K562 (cell line): ENCODE measurements around the gene GLRX. TPM values are rescaled to one million over a fixed set of nuclear protein-coding genes. Genes with fewer than 3 reads are reported as not detected.

Source experiments
- ATF7 ChIP-seq: fragments of 450-650 bp; IDR thresholded peaks from 2 replicates; pipeline ENCODE4 v1.7.1; 2014; ENCODE audit warnings: mild to moderate bottlenecking, moderate library complexity
- BDP1 ChIP-seq: IDR thresholded peaks from 3 replicates; pipeline ENCODE4 v1.6.1; 2011; ENCODE audit not compliant: insufficient read length, insufficient read depth
- CBX5 ChIP-seq: IDR thresholded peaks from 2 replicates; pipeline ENCODE4 v1.6.1; 2014; ENCODE audit warnings: low read depth, borderline replicate concordance
- CC2D1A ChIP-seq: fragments of 450-650 bp; IDR thresholded peaks from 2 replicates; pipeline ENCODE4 v1.6.1; 2017; ENCODE audit warnings: mild to moderate bottlenecking
- DPF2 ChIP-seq: fragments of 450-650 bp; IDR thresholded peaks from 2 replicates; pipeline ENCODE4 v1.6.1; 2016
- HMG20A ChIP-seq: fragments of 450-650 bp; formaldehyde crosslinking; conservative IDR thresholded peaks from 2 replicates; pipeline ENCODE4 v1.4.0; 2020; ENCODE audit warnings: mild to moderate bottlenecking, mixed read lengths
- KLF1 ChIP-seq: fragments of 450-650 bp; IDR thresholded peaks from 2 replicates; pipeline ENCODE4 v1.6.1; 2016; ENCODE audit warnings: missing genetic modification characterization, missing compliant biosample characterization
- MCM2 ChIP-seq: fragments of 450-650 bp; IDR thresholded peaks from 2 replicates; pipeline ENCODE4 v1.6.1; 2017; ENCODE audit warnings: low read depth, mild to moderate bottlenecking
- MEIS2 ChIP-seq: fragments of 450-650 bp; IDR thresholded peaks from 2 replicates; pipeline ENCODE4 v1.6.1; 2014; ENCODE audit warnings: mild to moderate bottlenecking; ENCODE audit not compliant: partially characterized antibody
- MTA1 ChIP-seq: fragments of 450-650 bp; IDR thresholded peaks from 2 replicates; pipeline ENCODE4 v1.6.1; 2017; ENCODE audit warnings: borderline replicate concordance
- NCOR1 ChIP-seq: fragments of 450-650 bp; IDR thresholded peaks from 2 replicates; pipeline ENCODE4 v1.6.1; 2016; ENCODE audit warnings: mild to moderate bottlenecking, moderate library complexity
- PPARD ChIP-seq: fragments of 250-450 bp; sonication (Bioruptor Pico); IDR thresholded peaks from 2 replicates; pipeline ENCODE4 v1.8.0; 2022; ENCODE audit warnings: inconsistent platforms, mild to moderate bottlenecking, moderate library complexity
- TRIM24 ChIP-seq, 2 experiments: fragments of 450-650 bp; IDR thresholded peaks; 2 replicates each; pipeline ENCODE4 v1.6.1; 2016
- ZNF140 ChIP-seq: fragments of 250-450 bp; sonication (Bioruptor Pico); IDR thresholded peaks from 2 replicates; pipeline ENCODE4 v1.8.0; 2021; ENCODE audit warnings: moderate library complexity, mild to moderate bottlenecking, inconsistent platforms
- ZNF551 ChIP-seq: fragments of 250-450 bp; sonication (Bioruptor Pico); IDR thresholded peaks from 2 replicates; pipeline ENCODE4 v1.5.0; 2021; ENCODE audit warnings: mild to moderate bottlenecking, moderate library complexity
- polyA plus RNA-seq, 8 experiments: library from polyadenylated mRNA; depleted of rRNA in 4 of 8; stranded (reverse) in 5 of 8; unstranded in 3 of 8; fragments of >200 nt; fragmentation: Nextera tagmentation in 2 of 8; fragmentation: Illumina TruSeq in 1 of 8; extraction: Ambion mirVana in 2 of 8; extraction: Trizol in 1 of 8; gene quantifications; 2 replicates each; pipeline versions ENCODE4 v1.2.1 to v1.2.3, GENCODE V29; 2011 to 2014; ENCODE audit warnings: inconsistent platforms in 1 of 8, missing spikeins in 1 of 8
- total RNA-seq, 7 experiments: library from RNA; depleted of rRNA in 6 of 7; stranded (reverse); fragments of >200 nt in 6 of 7; fragmentation: Illumina TruSeq in 2 of 7; extraction: Trizol in 2 of 7; gene quantifications; 2 replicates each; pipeline versions ENCODE4 v1.2.1 to v1.2.3, GENCODE V29; 2011 to 2021; ENCODE audit warnings: low replicate concordance in 1 of 7
- TF ChIP-seq, protein P1 (sequence below): fragments of 250-450 bp; sonication (Bioruptor Pico); IDR thresholded peaks from 2 replicates; pipeline ENCODE4 v1.4.0; 2020; ENCODE audit warnings: mild to moderate bottlenecking, moderate library complexity, borderline replicate concordance
- TF ChIP-seq, protein P2 (sequence below), 2 experiments: fragments of 450-650 bp; IDR thresholded peaks; 2 replicates each; pipeline ENCODE4 v1.6.1; 2016
- TF ChIP-seq, protein P3 (sequence below), 2 experiments: IDR thresholded peaks in 1 of 2; conservative IDR thresholded peaks in 1 of 2; 2 replicates each; pipeline ENCODE4 v1.6.1; 2016; ENCODE audit warnings: low read depth in 2 of 2, mild to moderate bottlenecking in 1 of 2, missing compliant biosample characterization in 1 of 2, missing genetic modification characterization in 1 of 2, moderate library complexity in 1 of 2
- TF ChIP-seq, protein P4 (sequence below): fragments of 250-450 bp; sonication (Bioruptor Pico); IDR thresholded peaks from 2 replicates; pipeline ENCODE4 v1.8.0; 2022; ENCODE audit warnings: inconsistent platforms, mild to moderate bottlenecking, moderate library complexity, borderline replicate concordance
- TF ChIP-seq, protein P5 (sequence below): fragments of 250-450 bp; sonication (Bioruptor Pico); IDR thresholded peaks from 2 replicates; pipeline ENCODE4 v1.8.0; 2021; ENCODE audit warnings: borderline replicate concordance, mild to moderate bottlenecking, moderate library complexity; ENCODE audit not compliant: poor library complexity, severe bottlenecking

The GLRX gene
- total and polyA plus RNA-seq, 9 of the 15 experiments (the other 6 are each of a cell fraction or from before 2014, with no cell fraction given): 2.3 to 11.2 (median 4.6) TPM

DNA sequence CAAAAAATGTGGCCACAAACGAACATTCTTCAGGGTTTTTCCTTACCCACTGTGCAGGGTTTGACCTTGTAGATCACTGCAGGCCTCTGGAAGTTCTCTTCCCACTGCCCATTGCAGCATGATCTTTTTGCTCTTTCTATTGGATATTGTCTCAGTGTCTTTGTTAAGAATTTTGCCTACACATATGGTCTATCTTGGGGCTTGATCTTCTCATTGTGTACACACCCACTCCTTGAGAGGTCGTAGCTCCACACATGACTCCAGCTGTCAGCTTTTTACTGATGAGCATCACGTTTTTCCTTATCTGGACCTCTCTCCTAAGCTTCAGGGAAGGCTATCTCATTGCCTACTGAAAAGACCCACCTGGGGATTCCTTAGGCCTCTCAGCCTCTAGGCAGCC lies 3.0 kb upstream of the GLRX start (continued):
- TF ChIP-seq, protein P1, sequence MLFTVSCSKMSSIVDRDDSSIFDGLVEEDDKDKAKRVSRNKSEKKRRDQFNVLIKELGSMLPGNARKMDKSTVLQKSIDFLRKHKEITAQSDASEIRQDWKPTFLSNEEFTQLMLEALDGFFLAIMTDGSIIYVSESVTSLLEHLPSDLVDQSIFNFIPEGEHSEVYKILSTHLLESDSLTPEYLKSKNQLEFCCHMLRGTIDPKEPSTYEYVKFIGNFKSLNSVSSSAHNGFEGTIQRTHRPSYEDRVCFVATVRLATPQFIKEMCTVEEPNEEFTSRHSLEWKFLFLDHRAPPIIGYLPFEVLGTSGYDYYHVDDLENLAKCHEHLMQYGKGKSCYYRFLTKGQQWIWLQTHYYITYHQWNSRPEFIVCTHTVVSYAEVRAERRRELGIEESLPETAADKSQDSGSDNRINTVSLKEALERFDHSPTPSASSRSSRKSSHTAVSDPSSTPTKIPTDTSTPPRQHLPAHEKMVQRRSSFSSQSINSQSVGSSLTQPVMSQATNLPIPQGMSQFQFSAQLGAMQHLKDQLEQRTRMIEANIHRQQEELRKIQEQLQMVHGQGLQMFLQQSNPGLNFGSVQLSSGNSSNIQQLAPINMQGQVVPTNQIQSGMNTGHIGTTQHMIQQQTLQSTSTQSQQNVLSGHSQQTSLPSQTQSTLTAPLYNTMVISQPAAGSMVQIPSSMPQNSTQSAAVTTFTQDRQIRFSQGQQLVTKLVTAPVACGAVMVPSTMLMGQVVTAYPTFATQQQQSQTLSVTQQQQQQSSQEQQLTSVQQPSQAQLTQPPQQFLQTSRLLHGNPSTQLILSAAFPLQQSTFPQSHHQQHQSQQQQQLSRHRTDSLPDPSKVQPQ (CRISPR knock-in tag): no peak
- TF ChIP-seq NCOR1: 0 out of 2 replicates have a peak, but pooled peaks have one; percentile 19
- peak; percentile 69 for TF ChIP-seq ATF7
- TF ChIP-seq, protein P2, sequence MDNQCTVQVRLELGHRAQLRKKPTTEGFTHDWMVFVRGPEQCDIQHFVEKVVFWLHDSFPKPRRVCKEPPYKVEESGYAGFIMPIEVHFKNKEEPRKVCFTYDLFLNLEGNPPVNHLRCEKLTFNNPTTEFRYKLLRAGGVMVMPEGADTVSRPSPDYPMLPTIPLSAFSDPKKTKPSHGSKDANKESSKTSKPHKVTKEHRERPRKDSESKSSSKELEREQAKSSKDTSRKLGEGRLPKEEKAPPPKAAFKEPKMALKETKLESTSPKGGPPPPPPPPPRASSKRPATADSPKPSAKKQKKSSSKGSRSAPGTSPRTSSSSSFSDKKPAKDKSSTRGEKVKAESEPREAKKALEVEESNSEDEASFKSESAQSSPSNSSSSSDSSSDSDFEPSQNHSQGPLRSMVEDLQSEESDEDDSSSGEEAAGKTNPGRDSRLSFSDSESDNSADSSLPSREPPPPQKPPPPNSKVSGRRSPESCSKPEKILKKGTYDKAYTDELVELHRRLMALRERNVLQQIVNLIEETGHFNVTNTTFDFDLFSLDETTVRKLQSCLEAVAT (IDR thresholded peaks at IDR 0.05): no peak
- TF ChIP-seq ZNF140 (CRISPR knock-in tag): no peak
- TF ChIP-seq DPF2: peak; percentile 51; the same call in 1 of the 2 replicates
- TF ChIP-seq ZNF551 (CRISPR knock-in tag): no peak
- TF ChIP-seq KLF1 (tag): 0 out of 2 replicates have a peak, but pooled peaks have one; percentile 35
- TF ChIP-seq, protein P3, sequence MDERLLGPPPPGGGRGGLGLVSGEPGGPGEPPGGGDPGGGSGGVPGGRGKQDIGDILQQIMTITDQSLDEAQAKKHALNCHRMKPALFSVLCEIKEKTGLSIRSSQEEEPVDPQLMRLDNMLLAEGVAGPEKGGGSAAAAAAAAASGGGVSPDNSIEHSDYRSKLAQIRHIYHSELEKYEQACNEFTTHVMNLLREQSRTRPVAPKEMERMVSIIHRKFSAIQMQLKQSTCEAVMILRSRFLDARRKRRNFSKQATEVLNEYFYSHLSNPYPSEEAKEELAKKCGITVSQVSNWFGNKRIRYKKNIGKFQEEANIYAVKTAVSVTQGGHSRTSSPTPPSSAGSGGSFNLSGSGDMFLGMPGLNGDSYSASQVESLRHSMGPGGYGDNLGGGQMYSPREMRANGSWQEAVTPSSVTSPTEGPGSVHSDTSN (CRISPR knock-in tag; IDR thresholded peaks at IDR 0.05; ENCODE audit: low read depth): no peak
- TF ChIP-seq, protein P3 (tag; conservative IDR thresholded peaks at IDR 0.05; ENCODE audit: low read depth): peak; percentile 90
- no peak for TF ChIP-seq PPARD
- TF ChIP-seq, protein P4, sequence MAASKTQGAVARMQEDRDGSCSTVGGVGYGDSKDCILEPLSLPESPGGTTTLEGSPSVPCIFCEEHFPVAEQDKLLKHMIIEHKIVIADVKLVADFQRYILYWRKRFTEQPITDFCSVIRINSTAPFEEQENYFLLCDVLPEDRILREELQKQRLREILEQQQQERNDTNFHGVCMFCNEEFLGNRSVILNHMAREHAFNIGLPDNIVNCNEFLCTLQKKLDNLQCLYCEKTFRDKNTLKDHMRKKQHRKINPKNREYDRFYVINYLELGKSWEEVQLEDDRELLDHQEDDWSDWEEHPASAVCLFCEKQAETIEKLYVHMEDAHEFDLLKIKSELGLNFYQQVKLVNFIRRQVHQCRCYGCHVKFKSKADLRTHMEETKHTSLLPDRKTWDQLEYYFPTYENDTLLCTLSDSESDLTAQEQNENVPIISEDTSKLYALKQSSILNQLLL (CRISPR knock-in tag): no peak
- no peak for TF ChIP-seq MCM2
- peak; percentile 95 for TF ChIP-seq MEIS2
- TF ChIP-seq TRIM24 (IDR thresholded peaks at IDR 0.05): no peak
- TF ChIP-seq CBX5: no peak
- TF ChIP-seq CC2D1A: no peak
- TF ChIP-seq HMG20A (CRISPR knock-in tag): no peak
- TF ChIP-seq BDP1: no peak
- TF ChIP-seq, protein P5, sequence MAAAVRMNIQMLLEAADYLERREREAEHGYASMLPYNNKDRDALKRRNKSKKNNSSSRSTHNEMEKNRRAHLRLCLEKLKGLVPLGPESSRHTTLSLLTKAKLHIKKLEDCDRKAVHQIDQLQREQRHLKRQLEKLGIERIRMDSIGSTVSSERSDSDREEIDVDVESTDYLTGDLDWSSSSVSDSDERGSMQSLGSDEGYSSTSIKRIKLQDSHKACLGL (CRISPR knock-in tag): no peak
- TF ChIP-seq MTA1: peak; percentile 48; the same call in 1 of the 2 replicates
